Activated T-helper 2 cell treated with anti-CD3 and anti-CD28 coated beads, Interferon-gamma antibody, Interleukin-2, Interleukin-4, amounts not matched to agents 10 μg/mL and 5 μg/mL and 100 μg/mL, durations not matched to agents 14 hours and 24 hours and 36 hours (primary cell): ENCODE data around the gene RAB6A. TPM values are rescaled to one million over a fixed set of nuclear protein-coding genes. Genes with fewer than 3 reads are reported as not detected.
A peak's percentile ranks its signal among the peaks of the same experiment; 100 is the strongest.

Experiments
- DNase-seq: peaks from one replicate; pipeline ENCODE4 v3.0.0; 2021; ENCODE audit warnings: low spot score
- H3K27ac Mint-ChIP-seq: one replicate; pipeline ENCODE4 v1.8.0; 2021; ENCODE audit warnings: mixed read lengths
- H3K27me3 Mint-ChIP-seq: one replicate; pipeline ENCODE4 v1.8.0; 2021; ENCODE audit warnings: low read depth, mixed read lengths
- H3K36me3 Mint-ChIP-seq: one replicate; pipeline ENCODE4 v1.8.0; 2021; ENCODE audit warnings: low read depth, mixed read lengths
- H3K4me1 Mint-ChIP-seq: one replicate; pipeline ENCODE4 v1.8.0; 2021; ENCODE audit warnings: low read depth, mixed read lengths
- H3K4me3 Mint-ChIP-seq: one replicate; pipeline ENCODE4 v1.8.0; 2021; ENCODE audit warnings: low read depth, mild to moderate bottlenecking, moderate library complexity, mixed read lengths
- H3K9me3 Mint-ChIP-seq: one replicate; pipeline ENCODE4 v1.8.0; 2021; ENCODE audit warnings: mixed read lengths
- intact Hi-C: fragments of 100-400 bp; cut with micrococcal nuclease; formaldehyde crosslinking; loops from one replicate; pipeline ENCODE4 v1.15.1; 2023
- total RNA-seq: library from RNA; stranded (reverse); gene quantifications from 2 replicates; pipeline ENCODE4 v1.2.3, GENCODE V29; 2022

RAB6A gene
- total RNA-seq, 1 donor from 2014 or later, result 74.6 TPM

GRCh38 chr11:73645121-73645969 lies 115.5 kb downstream of the RAB6A start:
- H3K27me3 Mint-ChIP-seq, result peaks cover 3% of the 10 kb centered on the region
- no peak overlapping the region for H3K4me3 Mint-ChIP-seq
- intact Hi-C loops, result no loop called here
- no peak overlapping the region for H3K27ac Mint-ChIP-seq
- no peak for DNase-seq
- H3K36me3 Mint-ChIP-seq, result no peaks in the 10 kb centered on the region
- H3K9me3 Mint-ChIP-seq, result no peaks in the 10 kb centered on the region
- H3K4me1 Mint-ChIP-seq, result peaks cover 15% of the 10 kb centered on the region

- H3K9me3 Mint-ChIP-seq, result no peaks in the 10 kb centered on the region
- intact Hi-C loops, result no loop called here
- peaks cover 3% of the 10 kb centered on the region for H3K27me3 Mint-ChIP-seq
- H3K4me1 Mint-ChIP-seq, result peaks cover 8% of the 10 kb centered on the region
- H3K36me3 Mint-ChIP-seq, result no peaks in the 10 kb centered on the region
- H3K27ac Mint-ChIP-seq, result no peak overlapping the region
- H3K4me3 Mint-ChIP-seq, result no peak overlapping the region
- no peak for DNase-seq
Observed at GRCh38 chr11:73641668-73642067, 119.2 kb downstream of the RAB6A start.

GRCh38 chr11:73640592-73640991 lies 120.3 kb downstream of the RAB6A start:
- intact Hi-C loops, result no loop called here
- H3K36me3 Mint-ChIP-seq, result no peaks in the 10 kb centered on the region
- no peaks in the 10 kb centered on the region for H3K27me3 Mint-ChIP-seq
- H3K27ac Mint-ChIP-seq, result no peak overlapping the region
- peaks cover 7% of the 10 kb centered on the region for H3K4me1 Mint-ChIP-seq
- H3K4me3 Mint-ChIP-seq, result no peak overlapping the region
- DNase-seq, result no peak
- H3K9me3 Mint-ChIP-seq, result no peaks in the 10 kb centered on the region

- Mint-ChIP-seq H3K27ac (no peak overlapping the region), H3K9me3 (no peaks in the 10 kb centered on the region), H3K4me1 (peaks cover 12% of the 10 kb centered on the region), H3K36me3 (no peaks in the 10 kb centered on the region), H3K27me3 (no peaks in the 10 kb centered on the region), H3K4me3 (no peak overlapping the region)
- intact Hi-C loops, result no loop called here
- no peak for DNase-seq
Observed at GRCh38 chr11:73637012-73637411, 123.9 kb downstream of the RAB6A start.

- peaks cover 12% of the 10 kb centered on the region for H3K4me1 Mint-ChIP-seq
- no peak overlapping the region for H3K4me3 Mint-ChIP-seq
- no peaks in the 10 kb centered on the region for H3K9me3 Mint-ChIP-seq
- H3K27ac Mint-ChIP-seq, result no peak overlapping the region
- intact Hi-C loops, result no loop called here
- no peaks in the 10 kb centered on the region for H3K36me3 Mint-ChIP-seq
- DNase-seq, result no peak
- no peaks in the 10 kb centered on the region for H3K27me3 Mint-ChIP-seq
Observed at GRCh38 chr11:73636249-73636648, 124.6 kb downstream of the RAB6A start.

GRCh38 chr11:73635721-73636120 lies 125.2 kb downstream of the RAB6A start:
- H3K36me3 Mint-ChIP-seq, result no peaks in the 10 kb centered on the region
- H3K4me3 Mint-ChIP-seq, result no peak overlapping the region
- DNase-seq, result no peak
- H3K27me3 Mint-ChIP-seq, result no peaks in the 10 kb centered on the region
- H3K27ac Mint-ChIP-seq, result no peak overlapping the region
- H3K9me3 Mint-ChIP-seq, result no peaks in the 10 kb centered on the region
- peaks cover 10% of the 10 kb centered on the region for H3K4me1 Mint-ChIP-seq
- intact Hi-C loops, result no loop called here

GRCh38 chr11:73633999-73634398 lies 126.9 kb downstream of the RAB6A start:
- no peak for DNase-seq
- H3K4me3 Mint-ChIP-seq, result no peak overlapping the region
- H3K9me3 Mint-ChIP-seq, result no peaks in the 10 kb centered on the region
- H3K4me1 Mint-ChIP-seq, result peaks cover 4% of the 10 kb centered on the region
- no peaks in the 10 kb centered on the region for H3K36me3 Mint-ChIP-seq
- intact Hi-C loops, result no loop called here
- H3K27ac Mint-ChIP-seq, result no peak overlapping the region
- H3K27me3 Mint-ChIP-seq, result peaks cover 2% of the 10 kb centered on the region

- Mint-ChIP-seq H3K27ac (no peak overlapping the region), H3K36me3 (no peaks in the 10 kb centered on the region), H3K9me3 (no peaks in the 10 kb centered on the region), H3K4me1 (peaks cover 4% of the 10 kb centered on the region), H3K4me3 (no peak overlapping the region), H3K27me3 (peaks cover 2% of the 10 kb centered on the region)
- DNase-seq, result no peak
- intact Hi-C loops, result no loop called here
Observed at GRCh38 chr11:73632996-73633395, 127.9 kb downstream of the RAB6A start.

- no peaks in the 10 kb centered on the region for H3K36me3 Mint-ChIP-seq
Observed at GRCh38 chr11:73629907-73630306, 131.0 kb downstream of the RAB6A start.

GRCh38 chr11:73625696-73626318 lies 135.1 kb downstream of the RAB6A start:
- H3K9me3 Mint-ChIP-seq, result no peaks in the 10 kb centered on the region
- no peaks in the 10 kb centered on the region for H3K4me1 Mint-ChIP-seq
- peak; percentile 42 for DNase-seq
- H3K4me3 Mint-ChIP-seq, result no peak overlapping the region
- intact Hi-C loops, result loop anchor here (1.0 kb wide), 1 partner anchor 35 kb away; no protein-coding TSS in a partner anchor
- H3K36me3 Mint-ChIP-seq, result no peaks in the 10 kb centered on the region
- no peak overlapping the region for H3K27ac Mint-ChIP-seq
- H3K27me3 Mint-ChIP-seq, result peaks cover 26% of the 10 kb centered on the region

More at GRCh38 chr11:73629907-73630306, 131.0 kb downstream of the RAB6A start:
- DNase-seq, result no peak
- peaks cover 4% of the 10 kb centered on the region for H3K27me3 Mint-ChIP-seq
- intact Hi-C loops, result no loop called here
- H3K4me1 Mint-ChIP-seq, result peaks cover 4% of the 10 kb centered on the region
- H3K4me3 Mint-ChIP-seq, result no peak overlapping the region
- H3K9me3 Mint-ChIP-seq, result no peaks in the 10 kb centered on the region
- H3K27ac Mint-ChIP-seq, result no peak overlapping the region

Other genes starting within 250 kb of the RAB6A start
- 19.2 and 19.3 TPM in 2 replicates for gene FAM168A, start 163.0 kb downstream of the RAB6A start, total RNA-seq
- gene PLEKHB1, start 114.5 kb downstream of the RAB6A start, total RNA-seq, result 1.2 and 1.4 TPM in 2 replicates
- gene MRPL48, start 26.8 kb upstream of the RAB6A start, total RNA-seq, result 63.1 and 67.1 TPM in 2 replicates
- gene COA4, start 115.8 kb upstream of the RAB6A start, total RNA-seq, result 90.2 and 99.9 TPM in 2 replicates
- 25.4 and 28.7 TPM in 2 replicates for gene PAAF1, start 115.9 kb upstream of the RAB6A start, total RNA-seq
- gene DNAJB13, start 190.0 kb upstream of the RAB6A start, total RNA-seq, result 0.44 and 0.52 TPM in 2 replicates
- 429 and 437 TPM in 2 replicates for gene UCP2, start 221.8 kb upstream of the RAB6A start, total RNA-seq
- 2.0 and 2.6 TPM in 2 replicates for gene UCP3, start 248.0 kb upstream of the RAB6A start, total RNA-seq